ENCODE measurements around the gene OTOP1.

Gene OTOP1

GRCh38 chr4:4226606-4227438 is at the start of gene OTOP1:
OTOP1 (minus strand) TSS chr4:4226929; CDS start chr4:4226864, 65 bp downstream.
- ChIA-PET POLR2A (no interaction called here), CTCF (no interaction called here)
- no peak for DNase-seq (ENCODE audit: extremely low spot score)
- TF ChIP-seq FOXM1 (IDR thresholded peaks at IDR 0.05; ENCODE audit: borderline replicate concordance) = no peak
- no peak for TF ChIP-seq ELF4 (IDR thresholded peaks at IDR 0.05)
- TF ChIP-seq ARNT (IDR thresholded peaks at IDR 0.05) = no peak
- no peak for TF ChIP-seq SUZ12 (IDR thresholded peaks at IDR 0.05)
- TF ChIP-seq L3MBTL2 (conservative IDR thresholded peaks at IDR 0.05) = no peak
- no peak for TF ChIP-seq TARDBP (IDR thresholded peaks at IDR 0.05)
- no peak for TF ChIP-seq BHLHE40 (IDR thresholded peaks at IDR 0.05; ENCODE audit: borderline replicate concordance)
- TF ChIP-seq LEF1 (IDR thresholded peaks at IDR 0.05; ENCODE audit: borderline replicate concordance) = no peak
- no peak for TF ChIP-seq FOXA1 (IDR thresholded peaks at IDR 0.05)
- TF ChIP-seq CTBP1 (IDR thresholded peaks at IDR 0.05; ENCODE audit: borderline replicate concordance) = no peak
- TF ChIP-seq PKNOX1 (IDR thresholded peaks at IDR 0.05) = no peak
- no peak for TF ChIP-seq SP1 (IDR thresholded peaks at IDR 0.05)
- TF ChIP-seq FOXK2 (IDR thresholded peaks at IDR 0.05) = no peak
- no peak for TF ChIP-seq NFRKB (IDR thresholded peaks at IDR 0.05)

- TF ChIP-seq TARDBP (IDR thresholded peaks at IDR 0.05) (no peak), BHLHE40 (IDR thresholded peaks at IDR 0.05; ENCODE audit: borderline replicate concordance) (no peak), PKNOX1 (IDR thresholded peaks at IDR 0.05) (no peak), ARNT (IDR thresholded peaks at IDR 0.05) (no peak), FOXA1 (IDR thresholded peaks at IDR 0.05) (no peak), HDGF (IDR thresholded peaks at IDR 0.05; ENCODE audit: borderline replicate concordance) (no peak), ELF4 (IDR thresholded peaks at IDR 0.05) (no peak), SUZ12 (IDR thresholded peaks at IDR 0.05) (no peak), L3MBTL2 (conservative IDR thresholded peaks at IDR 0.05) (no peak), FOXM1 (IDR thresholded peaks at IDR 0.05; ENCODE audit: borderline replicate concordance) (no peak), ZNF384 (IDR thresholded peaks at IDR 0.05) (no peak), CTBP1 (IDR thresholded peaks at IDR 0.05; ENCODE audit: borderline replicate concordance) (no peak), NFRKB (IDR thresholded peaks at IDR 0.05) (no peak), SP1 (IDR thresholded peaks at IDR 0.05) (no peak), FOXK2 (IDR thresholded peaks at IDR 0.05) (no peak), LEF1 (IDR thresholded peaks at IDR 0.05; ENCODE audit: borderline replicate concordance) (no peak)
- POLR2A ChIA-PET = interaction anchor here (0.6 kb wide), 1 partner anchor 16 kb away, joined by 3 read pairs; the partner anchor contains the start of genes LYAR and ZBTB49
- CTCF ChIA-PET = no interaction called here
- DNase-seq (ENCODE audit: extremely low spot score) = no peak
Observed at GRCh38 chr4:4274226-4274625, 47.5 kb upstream of the OTOP1 start.

GRCh38 chr4:4271912-4272311 is 45.2 kb upstream of the OTOP1 start:
- TF ChIP-seq ARNT (IDR thresholded peaks at IDR 0.05) (no peak), FOXK2 (IDR thresholded peaks at IDR 0.05) (no peak), NFRKB (IDR thresholded peaks at IDR 0.05) (no peak), L3MBTL2 (conservative IDR thresholded peaks at IDR 0.05) (no peak), CTBP1 (IDR thresholded peaks at IDR 0.05; ENCODE audit: borderline replicate concordance) (no peak), SUZ12 (IDR thresholded peaks at IDR 0.05) (no peak), PKNOX1 (IDR thresholded peaks at IDR 0.05) (no peak), FOXA1 (IDR thresholded peaks at IDR 0.05) (no peak), LEF1 (IDR thresholded peaks at IDR 0.05; ENCODE audit: borderline replicate concordance) (no peak), SP1 (IDR thresholded peaks at IDR 0.05) (no peak), TARDBP (IDR thresholded peaks at IDR 0.05) (no peak), BHLHE40 (IDR thresholded peaks at IDR 0.05; ENCODE audit: borderline replicate concordance) (no peak), ZNF384 (IDR thresholded peaks at IDR 0.05) (no peak), HDGF (IDR thresholded peaks at IDR 0.05; ENCODE audit: borderline replicate concordance) (no peak), FOXM1 (IDR thresholded peaks at IDR 0.05; ENCODE audit: borderline replicate concordance) (no peak), ELF4 (IDR thresholded peaks at IDR 0.05) (no peak)
- CTCF ChIA-PET = no interaction called here
- no peak for DNase-seq (ENCODE audit: extremely low spot score)
- POLR2A ChIA-PET = no interaction called here

- no peak for TF ChIP-seq TARDBP (IDR thresholded peaks at IDR 0.05)
- no peak for TF ChIP-seq PKNOX1 (IDR thresholded peaks at IDR 0.05)
- no peak for TF ChIP-seq FOXK2 (IDR thresholded peaks at IDR 0.05)
- no peak for TF ChIP-seq BHLHE40 (IDR thresholded peaks at IDR 0.05; ENCODE audit: borderline replicate concordance)
- TF ChIP-seq FOXM1 (IDR thresholded peaks at IDR 0.05; ENCODE audit: borderline replicate concordance) = no peak
- TF ChIP-seq ARNT (IDR thresholded peaks at IDR 0.05) = no peak
- no peak for TF ChIP-seq FOXA1 (IDR thresholded peaks at IDR 0.05)
- no peak for TF ChIP-seq CTBP1 (IDR thresholded peaks at IDR 0.05; ENCODE audit: borderline replicate concordance)
- TF ChIP-seq LEF1 (IDR thresholded peaks at IDR 0.05; ENCODE audit: borderline replicate concordance) = no peak
- TF ChIP-seq ELF4 (IDR thresholded peaks at IDR 0.05) = no peak
- no peak for TF ChIP-seq SUZ12 (IDR thresholded peaks at IDR 0.05)
- no peak for TF ChIP-seq ZNF384 (IDR thresholded peaks at IDR 0.05)
- no peak for TF ChIP-seq L3MBTL2 (conservative IDR thresholded peaks at IDR 0.05)
- TF ChIP-seq HDGF (IDR thresholded peaks at IDR 0.05; ENCODE audit: borderline replicate concordance) = no peak
- TF ChIP-seq NFRKB (IDR thresholded peaks at IDR 0.05) = no peak
- TF ChIP-seq SP1 (IDR thresholded peaks at IDR 0.05) = no peak
- ChIA-PET CTCF (no interaction called here), POLR2A (interaction anchor here (0.7 kb wide), 1 partner anchor 20 kb away, joined by 3 read pairs; no protein-coding TSS in a partner anchor)
- DNase-seq (ENCODE audit: extremely low spot score) = no peak
Observed at GRCh38 chr4:4270529-4270928, 43.8 kb upstream of the OTOP1 start.

GRCh38 chr4:4269856-4270255 is 43.1 kb upstream of the OTOP1 start:
- ChIA-PET CTCF (no interaction called here), POLR2A (interaction anchor here (0.7 kb wide), 1 partner anchor 19 kb away, joined by 3 read pairs; no protein-coding TSS in a partner anchor)
- TF ChIP-seq SUZ12 (IDR thresholded peaks at IDR 0.05) (no peak), L3MBTL2 (conservative IDR thresholded peaks at IDR 0.05) (no peak), TARDBP (IDR thresholded peaks at IDR 0.05) (no peak), ARNT (IDR thresholded peaks at IDR 0.05) (no peak), HDGF (IDR thresholded peaks at IDR 0.05; ENCODE audit: borderline replicate concordance) (no peak), FOXA1 (IDR thresholded peaks at IDR 0.05) (no peak), CTBP1 (IDR thresholded peaks at IDR 0.05; ENCODE audit: borderline replicate concordance) (no peak), ZNF384 (IDR thresholded peaks at IDR 0.05) (no peak), FOXK2 (IDR thresholded peaks at IDR 0.05) (no peak), SP1 (IDR thresholded peaks at IDR 0.05) (no peak), FOXM1 (IDR thresholded peaks at IDR 0.05; ENCODE audit: borderline replicate concordance) (no peak), ELF4 (IDR thresholded peaks at IDR 0.05) (no peak)
- DNase-seq (ENCODE audit: extremely low spot score) = no peak
